HG02642 (cell line): ENCODE results near the gene PLEKHF1.
A peak's percentile ranks its signal among the peaks of the same experiment; 100 is the strongest.

Experiments used
- ATAC-seq: cut with Tn5 transposase; IDR thresholded peaks from one replicate; pipeline ENCODE4 v1.9.1; 2021; ENCODE audit warnings: mild to moderate bottlenecking; ENCODE audit not compliant: unreplicated experiment, poor library complexity

The PLEKHF1 gene

DNA sequence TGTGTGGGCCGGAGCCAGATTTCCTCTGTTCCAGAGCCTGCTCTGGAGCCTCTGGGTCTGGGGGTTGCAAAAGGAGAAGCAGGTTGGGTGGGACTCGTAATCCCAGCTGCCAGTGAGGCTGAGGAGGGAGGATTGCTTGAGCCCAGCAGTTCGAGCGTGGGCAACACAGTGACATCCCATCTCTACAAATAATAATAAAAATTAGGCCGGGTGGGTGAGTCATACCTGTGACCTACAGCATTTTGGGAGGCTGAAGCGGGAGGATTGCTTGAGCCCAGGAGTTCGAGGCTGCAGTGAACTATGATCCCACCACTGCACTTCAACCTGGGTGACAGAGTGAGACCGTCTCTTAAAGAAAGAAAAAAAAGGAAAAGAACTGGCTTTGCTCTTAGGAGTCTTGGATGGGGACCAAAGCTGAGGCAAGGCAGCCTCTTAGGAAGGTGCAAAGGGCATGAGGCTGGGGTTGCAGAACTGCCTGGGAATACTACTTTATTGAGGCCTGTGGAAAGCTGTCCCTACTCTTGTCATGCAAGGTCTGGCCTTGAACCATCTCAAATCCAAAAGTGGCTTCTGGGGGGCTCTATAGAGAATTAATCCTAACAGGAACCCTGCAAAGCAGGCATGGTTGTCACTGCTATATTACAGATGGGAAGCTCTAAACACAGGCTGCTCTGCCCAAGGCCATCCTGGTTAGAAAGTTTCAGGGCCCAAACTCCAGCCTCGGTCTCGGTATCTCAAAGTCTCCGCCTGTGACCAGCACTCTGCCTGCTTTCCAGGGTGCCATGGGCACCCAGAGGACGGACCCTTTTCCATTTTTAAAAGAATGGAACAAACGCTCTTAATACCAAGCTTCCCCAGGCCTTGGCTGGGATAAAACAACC is 50.7 kb downstream of the PLEKHF1 start:
- ATAC-seq = peak; percentile 8

- no peak for ATAC-seq
Observed at GRCh38 chr19:29717051-29717450, 51.8 kb downstream of the PLEKHF1 start.

GRCh38 chr19:29724102-29724641 is 58.9 kb downstream of the PLEKHF1 start:
- ATAC-seq = no peak

DNA sequence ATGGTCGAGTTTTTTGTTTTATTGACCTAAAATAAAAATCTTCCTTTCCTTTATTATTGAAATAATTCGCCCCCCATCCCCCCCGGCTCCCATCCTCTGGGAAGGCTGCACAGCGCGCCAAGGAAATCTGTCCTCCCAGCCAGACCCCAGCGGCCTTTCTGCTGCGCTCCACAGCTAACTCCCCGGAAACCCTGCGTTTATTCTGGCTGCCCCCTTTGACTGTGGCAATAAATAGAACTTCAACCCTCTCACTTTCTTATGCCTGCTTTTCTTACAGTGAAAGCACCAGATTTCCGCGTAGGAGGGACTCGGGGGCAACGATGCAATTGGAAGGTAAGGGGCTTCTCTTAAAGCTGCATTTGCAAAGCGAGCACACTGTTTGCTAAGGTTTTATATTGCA is 59.5 kb downstream of the PLEKHF1 start:
- no peak for ATAC-seq
